Measurements from ENCODE around the gene PTRH2. TPM values are rescaled to one million over a fixed set of nuclear protein-coding genes. Genes with fewer than 3 reads are reported as not detected.
"Not testable (repeated sequence)": the region's sequence is repeated elsewhere in the genome, so short reads cannot be mapped to it uniquely, and the experiment has no call there.

Gene PTRH2
- polyA plus RNA-seq, 5 donors: 20.8 to 23.1 (median 22.6) TPM

DNA sequence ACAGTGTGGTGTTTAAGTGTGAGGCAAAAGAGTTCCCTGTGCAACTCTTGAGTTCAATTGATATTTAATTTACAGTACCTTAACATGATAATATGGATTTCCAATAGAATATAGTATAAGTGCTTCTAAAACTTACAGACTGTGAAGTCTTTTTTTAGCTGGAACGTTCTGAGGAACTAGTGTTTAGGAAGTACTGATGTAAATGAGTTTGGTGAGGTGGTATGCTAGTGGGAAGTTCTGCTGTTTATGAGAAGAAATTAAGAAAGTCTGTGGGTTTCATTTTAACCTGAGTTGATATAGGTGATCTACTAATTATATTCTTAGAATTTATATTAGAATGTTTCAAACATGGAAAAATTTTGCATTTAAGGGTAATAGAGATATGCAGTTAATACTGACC lies 32.0 kb downstream of the PTRH2 start:
- no peak for DNase-seq

DNA sequence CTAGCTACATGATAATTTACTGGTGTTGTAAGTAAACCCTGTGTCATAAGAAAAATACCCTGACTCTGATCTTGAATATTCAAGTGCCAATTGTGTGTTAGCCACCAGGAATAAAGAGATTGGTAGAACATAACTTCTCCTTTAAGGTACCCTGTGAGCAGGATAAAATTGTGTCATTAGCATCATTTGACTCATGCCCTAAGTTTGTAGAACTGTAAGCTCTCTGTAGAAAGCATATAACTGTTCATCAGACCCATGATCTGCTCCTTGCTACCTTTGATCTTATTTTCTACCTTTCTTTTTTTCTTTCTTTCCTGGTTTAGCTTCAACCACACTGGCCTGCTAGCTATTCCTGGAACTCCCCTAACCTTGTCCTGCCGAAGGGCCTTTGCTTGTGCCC lies 35.8 kb downstream of the PTRH2 start:
- DNase-seq: no peak

DNA sequence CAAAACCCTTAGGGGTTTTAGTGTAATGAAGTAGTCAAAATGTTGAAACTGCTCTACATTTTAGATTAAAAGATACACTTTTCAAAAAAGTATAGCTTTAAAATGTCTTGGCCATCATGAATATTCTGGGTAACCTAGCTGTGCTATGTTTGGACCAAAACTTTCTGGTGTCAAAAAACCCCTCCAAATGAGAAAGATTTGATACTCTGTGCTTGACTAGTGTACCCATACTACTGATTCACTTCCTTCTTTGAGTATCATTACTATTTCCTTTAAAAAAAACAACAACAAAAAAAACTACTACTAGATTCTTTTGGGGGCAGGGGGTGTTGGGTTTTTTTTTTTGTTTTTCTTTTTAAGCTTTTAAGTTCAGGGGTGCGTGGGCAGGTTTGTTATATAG lies 37.3 kb downstream of the PTRH2 start:
- no peak for DNase-seq

DNA sequence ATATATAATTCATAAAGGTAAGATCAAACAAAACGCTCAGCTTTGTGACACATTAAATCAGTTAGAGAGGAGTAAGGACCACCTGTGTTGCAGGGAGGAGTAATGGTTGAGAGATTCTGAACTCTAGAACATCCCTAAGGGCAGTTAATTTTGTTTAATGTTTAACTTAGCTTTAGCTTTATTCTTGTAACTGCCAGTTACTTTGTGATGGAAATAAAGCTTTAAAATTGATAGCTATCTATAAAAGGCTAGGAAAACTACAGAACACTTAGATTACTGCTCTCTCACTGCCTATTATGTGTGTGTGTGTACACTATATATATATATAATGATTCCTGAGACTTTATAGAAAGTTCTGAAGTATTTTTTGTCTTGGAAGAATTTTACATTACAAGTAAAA lies 37.8 kb downstream of the PTRH2 start:
- no peak for DNase-seq

DNA sequence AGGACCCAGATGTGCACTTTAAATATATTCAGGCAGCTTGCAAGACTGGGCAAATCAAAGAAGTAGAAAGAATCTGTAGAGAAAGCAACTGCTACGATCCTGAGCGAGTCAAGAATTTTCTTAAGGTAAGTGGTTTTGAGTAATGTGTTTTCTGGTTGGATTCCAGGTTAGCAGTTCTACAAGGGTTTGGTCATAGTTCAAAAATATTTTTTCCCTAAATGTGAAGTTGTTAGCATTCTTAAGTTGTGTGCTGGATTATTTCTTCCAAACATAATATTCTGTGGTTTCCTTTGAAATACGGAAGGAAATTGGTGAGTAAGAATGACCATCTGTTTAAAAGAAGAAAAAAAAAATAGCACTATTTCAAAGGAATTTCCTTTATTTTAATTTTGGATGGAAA lies 38.4 kb downstream of the PTRH2 start:
- DNase-seq: no peak

DNA sequence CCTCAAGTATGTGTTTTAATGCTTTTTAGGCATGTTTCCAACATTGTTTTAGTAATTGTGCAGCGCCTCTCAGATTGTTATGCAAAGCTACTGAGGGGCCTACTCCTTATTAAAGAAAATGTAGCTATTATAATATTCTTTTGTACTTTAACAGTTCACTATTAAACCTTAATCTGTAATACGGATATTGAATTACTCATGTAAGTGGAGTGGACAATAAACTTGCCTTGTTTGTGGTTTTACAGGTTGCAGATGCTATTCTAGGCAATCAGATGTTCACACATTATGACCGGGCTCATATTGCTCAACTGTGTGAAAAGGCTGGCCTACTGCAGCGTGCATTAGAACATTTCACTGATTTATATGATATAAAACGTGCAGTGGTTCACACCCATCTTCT lies 41.0 kb downstream of the PTRH2 start:
- no peak for DNase-seq

DNA sequence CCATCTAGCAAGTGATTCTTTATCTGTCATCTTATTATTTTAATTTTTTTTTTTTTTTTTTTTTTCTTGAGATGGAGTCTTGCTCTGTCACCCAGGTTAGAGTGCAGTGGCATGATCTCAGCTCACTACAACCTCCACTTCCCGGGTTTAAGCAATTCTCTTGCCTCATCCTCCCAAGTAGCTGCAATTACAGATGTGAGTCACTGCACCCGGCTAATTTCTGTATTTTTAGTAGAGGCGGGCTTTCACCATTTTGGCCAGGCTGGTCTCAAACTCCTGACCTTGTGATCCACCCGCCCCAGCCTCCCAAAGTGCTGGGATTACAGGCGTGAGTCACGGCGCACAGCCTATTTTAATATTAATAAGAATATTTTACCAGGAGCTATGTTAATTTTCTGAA lies 50.6 kb downstream of the PTRH2 start:
- not testable (repeated sequence) for DNase-seq

DNA sequence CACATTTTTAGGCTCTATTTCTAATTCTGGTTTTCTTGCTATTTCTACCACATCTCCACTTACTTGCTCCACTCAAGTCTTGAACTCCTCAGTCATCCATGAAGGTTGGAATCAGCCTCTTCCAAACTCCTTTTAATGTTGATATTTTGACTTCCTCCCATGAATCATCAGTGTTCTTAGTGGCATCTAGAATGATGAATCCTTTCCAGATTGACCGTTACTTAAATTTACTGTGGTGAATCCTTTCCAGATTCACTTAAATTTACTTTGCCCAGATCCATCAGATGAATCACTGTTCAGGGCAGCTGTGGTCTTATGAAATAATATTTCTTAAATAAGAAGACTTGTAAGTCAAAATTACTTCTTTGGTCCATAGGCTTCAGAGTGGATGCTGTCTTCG lies 55.1 kb downstream of the PTRH2 start:
- no peak for DNase-seq

DNA sequence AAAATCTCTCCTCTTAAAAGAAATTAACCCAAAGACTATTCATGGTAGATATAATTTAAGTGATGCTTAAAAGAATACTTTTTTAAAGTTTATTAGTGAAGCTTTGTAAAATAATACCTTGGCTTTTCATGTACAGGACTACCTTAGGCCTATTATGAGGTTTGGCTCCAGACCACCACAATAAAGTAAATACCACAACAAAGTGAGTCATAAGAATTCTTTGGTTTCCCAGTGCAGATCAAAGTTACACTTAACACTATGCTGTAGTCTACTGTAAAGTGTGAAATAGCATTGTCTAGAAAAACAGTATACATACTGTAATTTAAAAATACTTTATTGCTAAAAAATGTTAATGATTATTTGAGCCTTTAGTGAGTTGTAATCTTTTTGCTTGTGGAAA lies 55.9 kb downstream of the PTRH2 start:
- DNase-seq: no peak

DNA sequence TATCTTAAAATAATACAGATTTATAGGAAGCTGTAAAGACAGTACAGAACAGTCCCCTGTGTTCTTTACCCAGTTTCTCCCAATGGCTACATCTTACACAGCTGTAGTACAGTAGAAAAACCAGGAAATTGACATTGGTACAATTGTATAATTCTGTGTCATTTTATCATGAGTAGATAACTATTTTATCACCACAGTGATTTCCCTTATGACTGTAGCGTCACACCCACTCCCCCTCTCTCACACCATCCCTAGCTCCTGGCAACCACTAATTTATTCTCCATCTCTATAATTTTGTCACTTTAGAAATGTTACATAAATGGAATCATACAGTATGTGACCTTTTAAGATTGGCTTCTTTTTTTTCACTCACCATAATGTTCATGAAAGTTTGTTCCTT lies 56.6 kb downstream of the PTRH2 start:
- no peak for DNase-seq

DNA sequence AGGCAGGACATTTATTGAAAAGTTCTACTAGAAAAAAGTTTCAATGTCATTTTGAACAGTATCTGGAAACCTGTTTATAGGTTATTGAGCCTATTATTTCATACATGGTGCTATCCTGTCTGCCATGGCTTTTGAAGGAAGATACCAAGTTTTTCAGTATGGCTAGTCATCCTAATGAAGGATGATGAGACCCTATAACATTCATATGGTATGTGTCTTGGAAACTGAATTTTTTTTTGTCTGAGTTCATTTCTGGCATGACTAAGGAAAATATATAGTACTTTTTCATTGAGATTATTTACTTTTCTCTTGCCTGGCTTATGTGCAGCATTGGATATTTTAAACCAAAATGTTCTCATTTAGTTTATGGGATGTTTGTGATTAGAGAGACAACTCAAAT lies 57.3 kb downstream of the PTRH2 start:
- no peak for DNase-seq

Other genes starting within 250 kb of the PTRH2 start
- gene DHX40, start 141.8 kb downstream of the PTRH2 start, polyA plus RNA-seq (ENCODE audit: insufficient read depth in 1 of 5, insufficient read length in 5 of 5, low replicate concordance in 1 of 5): 10 to 100 TPM; 50.7 to 95.5 (median 93.9) TPM
- gene CLTC, start 87.5 kb downstream of the PTRH2 start, polyA plus RNA-seq (ENCODE audit: insufficient read depth in 1 of 5, insufficient read length in 5 of 5, low replicate concordance in 1 of 5): 100 to 1,000 TPM; 183 to 239 (median 225) TPM
- 100 to 1,000 TPM in 4 of 5 donors, 10 to 100 TPM in 1; 94.0 to 149 (median 118) TPM for gene VMP1, start 224 bp upstream of the PTRH2 start, polyA plus RNA-seq (ENCODE audit: insufficient read depth in 1 of 5, insufficient read length in 5 of 5, low replicate concordance in 1 of 5)
- gene TUBD1, start 185.5 kb upstream of the PTRH2 start, polyA plus RNA-seq (ENCODE audit: insufficient read depth in 1 of 5, insufficient read length in 5 of 5, low replicate concordance in 1 of 5): 10 to 100 TPM; 15.3 to 21.0 (median 19.8) TPM
- gene RPS6KB1, start 185.7 kb upstream of the PTRH2 start, polyA plus RNA-seq (ENCODE audit: insufficient read depth in 1 of 5, insufficient read length in 5 of 5, low replicate concordance in 1 of 5): 10 to 100 TPM; 31.1 to 51.4 (median 45.3) TPM